Hematopoietic multipotent progenitor cell (in vitro differentiated cells): Measurements from ENCODE around the gene BSN. TPM values are rescaled to one million over a fixed set of nuclear protein-coding genes. Genes with fewer than 3 reads are reported as not detected.
A peak's percentile ranks its signal among the peaks of the same experiment; 100 is the strongest.

ENCODE experiments used
- DNase-seq, 3 donors: peaks; one replicate each; pipeline ENCODE4 v3.0.0-alpha.2; 2011 to 2015; ENCODE audit warnings: low read depth in 2 of 3, low spot score in 2 of 3
- total RNA-seq: library from RNA; depleted of rRNA; stranded (reverse); fragments of >200 nt; gene quantifications from one replicate; pipeline ENCODE4 v1.2.3, GENCODE V29; 2012

The BSN gene
- total RNA-seq, 1 donor = 0.27 TPM

DNA sequence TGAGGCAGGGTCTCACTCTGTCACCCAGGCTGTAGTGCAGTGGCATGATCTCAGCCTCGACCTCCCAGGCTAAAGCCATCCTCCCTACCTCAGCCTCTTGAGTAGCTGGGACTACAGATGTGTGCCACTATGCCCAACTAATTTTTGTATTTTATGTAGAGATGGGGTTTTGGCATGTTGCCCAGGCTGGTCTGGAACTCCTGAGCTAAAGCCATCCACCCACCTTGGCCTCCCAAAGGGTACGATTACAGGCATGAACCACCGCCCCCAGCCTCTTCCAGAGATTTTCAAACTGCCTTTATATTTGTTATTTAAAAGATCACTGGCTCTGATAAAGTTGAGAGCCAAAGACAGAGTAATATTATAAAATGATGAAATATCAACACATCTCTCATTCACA, 37.3 kb downstream of the BSN start:
- no peak for DNase-seq

DNA sequence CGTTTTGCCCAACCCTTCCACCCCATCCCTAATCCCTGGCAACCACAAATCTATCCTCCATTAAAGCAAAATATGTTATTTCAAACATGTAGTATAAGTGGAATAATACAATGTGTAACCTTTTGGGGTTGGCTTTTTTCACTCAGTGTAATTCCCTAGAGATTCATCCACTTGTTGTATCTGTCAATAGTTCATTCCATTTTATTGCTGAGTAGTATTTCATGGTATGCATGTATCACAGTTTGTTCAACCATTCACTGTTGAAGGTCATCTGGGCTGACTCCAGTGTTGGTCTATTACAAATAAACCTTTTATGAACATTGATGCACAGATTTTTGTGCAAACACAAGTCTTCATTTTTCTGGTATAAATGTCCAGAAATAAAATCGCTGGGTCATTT, 38.8 kb downstream of the BSN start:
- no peak for DNase-seq

DNA sequence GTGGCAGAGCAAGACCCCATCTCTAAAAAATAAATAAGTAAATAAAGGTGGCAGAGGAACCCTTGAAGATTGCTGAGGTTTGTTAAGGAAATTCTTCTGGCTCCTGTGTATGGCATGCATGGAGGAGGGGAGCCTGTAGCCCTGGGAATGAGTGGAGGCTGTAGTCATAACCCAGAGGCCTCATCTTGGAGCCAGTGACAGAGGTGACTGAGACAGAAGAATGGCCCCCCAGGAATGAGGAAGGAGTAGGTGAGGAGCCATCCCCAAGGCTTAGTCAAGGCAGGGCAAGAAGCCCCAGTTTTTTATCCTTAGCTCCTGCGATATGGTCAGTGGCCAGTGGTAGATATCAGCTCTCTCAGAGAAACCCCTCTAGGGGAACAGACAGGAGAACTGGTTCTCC, 46.5 kb downstream of the BSN start:
- DNase-seq = no peak

DNA sequence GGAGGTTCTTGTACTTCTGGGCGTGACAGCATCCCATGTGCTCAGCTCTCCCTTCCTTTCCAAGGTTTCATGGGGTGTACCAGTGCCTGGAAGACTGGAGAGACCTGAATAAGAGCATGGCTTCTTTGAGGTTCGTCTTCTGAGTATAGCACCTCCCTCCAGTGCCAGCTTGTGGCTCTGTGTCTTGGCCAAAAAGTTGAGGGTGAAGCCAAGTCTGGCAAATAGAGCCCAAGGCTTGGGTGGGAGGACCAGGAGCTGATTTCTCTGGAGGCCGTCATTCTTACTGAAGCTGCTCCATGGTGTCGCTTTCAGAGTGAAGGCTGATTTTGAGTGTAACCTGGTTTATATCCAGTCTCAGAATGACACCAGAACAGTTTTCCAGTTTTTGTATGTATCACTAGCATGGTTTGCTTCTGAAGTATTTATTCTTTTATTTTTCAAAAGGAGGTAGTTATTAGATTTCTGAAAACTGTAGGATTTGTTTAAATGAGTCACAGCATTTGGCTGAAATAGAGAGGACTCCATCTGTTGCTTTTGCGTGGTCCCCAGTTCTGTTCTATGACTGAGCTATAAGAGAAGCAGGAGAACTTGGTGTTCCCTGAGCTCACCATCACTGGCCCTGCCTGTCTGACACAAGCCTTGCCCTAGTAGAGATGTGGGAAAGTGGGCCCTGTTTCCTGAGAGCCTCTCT, 47.2 kb downstream of the BSN start:
- DNase-seq = no peak

DNA sequence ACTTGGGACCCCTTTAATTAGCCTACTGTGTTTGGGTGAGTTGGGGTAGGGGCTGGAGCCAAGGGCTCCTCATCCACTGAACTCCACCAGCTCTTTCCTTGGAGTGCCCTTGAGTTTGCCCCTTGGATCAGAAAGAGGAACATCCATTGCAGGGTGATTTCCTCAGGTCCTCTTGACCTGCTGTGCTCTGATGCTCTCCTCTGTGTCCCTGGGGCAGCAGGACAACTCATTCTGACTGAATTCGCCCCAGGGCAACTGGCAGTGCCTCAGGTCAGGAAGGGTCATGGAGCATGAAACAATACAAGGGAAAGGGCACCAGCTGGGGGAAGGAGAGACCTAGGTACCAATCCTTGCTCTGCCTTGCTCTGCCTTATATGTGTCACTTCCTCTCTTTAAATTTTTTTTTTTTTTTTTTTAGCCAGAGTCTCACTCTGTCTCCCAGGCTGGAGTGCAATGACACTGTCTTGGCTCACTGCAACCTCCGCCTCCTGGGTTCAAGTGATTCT, 47.8 kb downstream of the BSN start:
- DNase-seq = no peak

DNA sequence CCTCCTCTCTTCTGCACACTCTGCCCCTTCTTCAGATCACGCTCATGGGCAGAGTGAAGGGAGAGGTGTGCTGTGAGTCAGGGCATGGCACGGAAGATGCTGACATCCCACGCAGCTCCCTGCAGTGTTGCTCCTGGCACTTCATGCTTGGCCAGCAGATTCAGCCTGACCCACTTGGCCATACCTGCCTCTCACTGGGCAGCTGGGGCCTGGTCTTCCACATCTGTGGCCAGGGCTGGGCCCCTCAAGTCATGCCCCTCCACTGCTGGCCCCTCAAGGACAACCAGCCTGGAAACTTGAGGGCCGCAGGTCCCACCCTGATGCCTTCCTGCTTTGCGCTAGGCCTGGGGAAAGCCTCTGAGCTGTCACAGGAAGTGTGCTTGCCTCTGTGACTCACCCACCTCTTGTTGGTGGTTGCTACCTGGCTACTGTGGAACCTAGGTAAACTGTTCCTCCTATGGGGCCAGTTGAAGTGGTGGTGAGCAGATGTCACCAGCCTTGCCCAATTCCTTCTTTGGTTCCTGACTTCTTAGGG, 48.7 kb downstream of the BSN start:
- peak; percentile 11 to 18 (median 13) for DNase-seq

DNA sequence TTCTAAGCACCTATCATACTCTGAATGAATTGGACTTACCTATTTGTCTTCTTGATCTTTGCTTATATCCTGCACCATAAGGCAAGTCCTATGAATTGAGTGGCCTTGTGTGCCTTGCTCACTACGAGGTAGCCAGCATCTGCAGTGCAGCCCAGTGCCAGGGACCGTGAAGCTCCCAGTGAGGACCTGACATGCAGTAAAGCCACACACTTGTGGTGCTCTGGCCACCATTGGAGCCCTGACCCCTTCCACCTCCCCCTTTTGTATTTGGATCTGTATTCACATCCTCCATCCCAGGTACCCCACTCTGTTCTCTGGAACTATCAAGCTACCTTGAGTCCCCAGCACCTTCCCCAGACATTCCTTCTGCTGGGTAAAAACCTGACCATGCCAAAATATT, 52.1 kb downstream of the BSN start:
- no peak for DNase-seq

DNA sequence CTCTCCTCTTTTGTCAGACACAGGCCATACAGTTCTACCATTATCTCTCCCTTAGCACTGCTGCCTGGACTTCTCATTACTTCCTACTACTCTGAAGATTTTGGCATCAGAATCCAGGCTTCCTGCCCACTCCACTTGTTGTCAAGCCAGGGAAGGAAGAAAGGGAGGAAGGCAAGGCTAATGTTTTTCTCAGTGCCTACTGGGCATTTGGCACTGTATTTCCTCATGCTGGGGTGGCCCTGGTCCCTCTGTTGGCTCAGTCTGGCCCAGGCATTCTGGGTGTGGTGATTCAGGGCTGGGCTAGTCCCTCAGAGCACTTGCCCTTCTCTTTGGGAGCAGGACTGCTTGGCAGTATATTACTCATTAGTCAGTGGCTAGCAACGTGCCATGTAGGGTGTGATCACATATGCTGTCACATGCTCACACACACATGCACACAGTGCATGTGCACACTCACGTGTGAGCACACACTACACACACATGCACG, 52.9 kb downstream of the BSN start:
- DNase-seq = no peak

DNA sequence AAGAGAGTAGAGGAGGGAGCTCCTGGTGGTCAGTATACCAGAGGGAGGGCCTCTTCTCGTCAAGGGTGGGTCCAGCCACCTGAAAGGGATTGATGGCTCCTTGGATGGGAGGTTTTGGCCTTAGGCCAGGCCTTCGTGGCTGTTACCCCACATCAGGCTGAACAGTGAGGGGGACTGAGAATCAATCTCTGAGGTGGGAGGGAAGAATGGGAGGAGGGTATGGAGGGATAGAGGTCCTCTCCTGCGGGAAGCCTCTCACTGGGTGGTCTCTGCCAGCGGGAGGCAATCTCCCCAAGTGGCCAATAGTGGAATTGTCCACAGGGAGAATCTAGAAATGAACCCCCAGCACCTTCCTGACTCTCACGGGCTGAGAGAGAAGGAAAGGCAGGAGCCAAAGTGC, 53.5 kb downstream of the BSN start:
- DNase-seq = no peak

DNA sequence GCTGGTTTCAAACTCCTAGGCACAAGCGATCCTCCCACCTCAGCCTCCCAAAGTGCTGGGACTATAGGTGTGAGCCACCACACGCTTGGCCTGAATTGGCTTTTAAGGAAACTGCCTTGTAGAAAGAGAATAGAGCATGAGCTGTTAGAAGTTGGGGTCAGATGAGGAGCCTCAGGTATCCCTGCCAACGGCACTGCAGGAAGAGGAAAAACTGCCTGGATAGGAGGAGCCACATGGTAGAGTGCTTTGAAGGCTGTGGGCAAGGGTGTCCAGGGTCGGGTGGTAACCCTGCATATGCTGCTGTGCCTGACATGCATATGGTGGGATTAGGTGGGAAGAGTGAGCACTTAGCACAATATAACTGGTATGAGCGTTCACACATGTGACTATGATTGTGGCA, 55.0 kb downstream of the BSN start:
- DNase-seq = no peak

DNA sequence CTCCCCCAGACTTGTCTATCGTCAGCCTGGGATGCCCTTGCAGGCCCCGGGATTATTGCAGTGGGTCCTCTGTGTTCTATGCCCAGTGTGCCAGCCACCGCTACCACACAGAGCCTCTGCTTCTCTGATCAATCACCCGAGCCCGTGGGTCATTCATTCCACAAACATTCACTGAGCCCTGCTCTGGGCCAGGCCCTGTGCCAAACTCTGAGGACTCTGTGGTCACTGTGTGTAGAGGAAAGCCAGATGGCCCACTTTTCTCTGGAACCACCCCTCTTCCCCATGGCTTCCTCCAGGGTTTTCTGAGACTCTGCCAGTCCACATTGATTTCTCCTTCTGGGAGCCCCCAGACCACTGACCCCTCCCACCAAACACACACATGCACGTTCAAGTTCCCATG, 55.5 kb downstream of the BSN start:
- DNase-seq = no peak

DNA sequence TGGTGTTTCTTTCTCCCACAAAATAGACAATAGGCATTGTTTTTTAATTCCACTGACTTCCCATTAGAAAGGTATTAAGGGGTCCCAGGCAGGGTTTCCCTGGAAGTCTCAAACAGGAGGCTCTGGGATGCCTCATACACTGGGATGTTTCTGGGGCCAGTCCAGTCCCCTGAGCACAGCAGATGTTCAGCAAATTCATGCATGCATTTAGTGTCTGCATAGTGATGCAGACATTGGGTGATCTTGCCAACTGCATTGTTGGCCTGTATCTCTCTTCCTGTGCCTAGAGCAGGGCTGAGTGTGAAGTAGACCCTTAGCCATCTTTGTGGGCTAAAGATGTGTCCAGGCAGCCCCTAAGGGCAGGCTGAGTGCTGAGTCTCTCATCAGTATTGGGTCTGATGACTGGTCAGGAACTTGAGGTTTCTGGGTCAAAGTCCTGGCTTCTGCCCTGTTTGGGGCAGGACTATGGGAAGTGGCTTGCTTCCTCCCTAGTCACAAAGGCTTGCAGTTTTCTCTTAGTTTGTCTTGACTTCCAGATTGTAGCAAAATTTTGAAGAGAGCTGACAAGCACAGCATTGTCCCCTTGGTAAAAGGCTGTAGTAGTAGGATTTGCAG, 56.5 kb downstream of the BSN start:
- DNase-seq = no peak

DNA sequence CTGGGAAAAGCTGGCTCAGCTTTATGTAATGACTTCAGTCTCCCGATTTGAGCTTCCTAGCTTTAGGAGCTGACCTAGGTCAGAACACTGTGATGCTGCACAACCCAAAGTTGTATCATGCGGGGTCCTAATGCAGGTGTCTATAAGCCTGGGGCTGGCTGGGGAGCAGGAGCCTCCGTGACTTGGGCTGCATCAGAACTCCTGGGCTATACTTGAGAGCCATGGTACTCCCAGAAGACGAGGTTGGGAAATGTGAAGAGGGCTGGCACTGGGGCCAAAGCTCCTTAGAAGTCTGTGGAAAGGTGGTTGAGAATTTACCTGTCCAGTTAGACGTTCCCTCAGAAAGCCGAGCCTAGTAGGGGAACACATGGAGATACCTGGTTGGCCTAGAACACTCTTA, 57.0 kb downstream of the BSN start:
- no peak for DNase-seq

DNA sequence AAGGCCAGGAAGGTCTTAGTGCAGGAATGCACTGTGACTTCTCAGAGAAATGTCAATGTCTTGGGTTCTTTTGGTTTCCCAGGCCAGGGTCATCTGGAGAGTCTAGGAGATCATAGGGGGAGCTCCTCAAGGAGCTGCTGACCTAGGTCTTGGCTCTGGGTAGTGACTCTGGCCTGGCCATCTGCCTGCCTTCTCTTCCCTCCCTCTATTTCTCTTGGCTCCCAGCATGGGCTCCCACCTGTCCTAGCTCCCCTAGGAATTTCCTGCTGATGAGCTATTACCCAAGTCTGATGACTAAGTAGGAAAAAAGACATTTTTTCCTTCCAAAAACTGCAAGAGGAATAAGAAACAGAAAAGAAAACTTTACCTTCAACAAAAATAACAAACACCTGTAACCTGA, 57.4 kb downstream of the BSN start:
- no peak for DNase-seq

DNA sequence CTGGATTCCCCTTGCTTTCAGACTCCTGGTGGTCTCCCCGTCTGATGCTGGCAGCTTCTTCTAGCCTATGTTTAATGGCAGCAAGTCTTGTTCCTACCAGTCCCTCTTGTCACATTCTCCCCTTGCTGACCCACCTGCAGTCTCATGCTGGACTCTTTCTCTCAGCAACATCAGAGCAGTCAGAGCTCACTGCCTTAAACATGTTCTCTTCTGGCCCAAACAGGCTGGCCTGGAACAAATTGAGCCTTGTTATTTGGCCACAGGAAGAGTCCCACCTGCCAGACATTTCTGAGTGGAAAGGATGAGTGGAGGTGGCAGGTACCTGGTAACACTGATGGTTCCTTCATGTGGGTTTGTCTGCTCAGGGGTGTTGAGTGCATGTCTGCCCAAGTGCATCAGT, 60.7 kb downstream of the BSN start:
- DNase-seq = no peak

DNA sequence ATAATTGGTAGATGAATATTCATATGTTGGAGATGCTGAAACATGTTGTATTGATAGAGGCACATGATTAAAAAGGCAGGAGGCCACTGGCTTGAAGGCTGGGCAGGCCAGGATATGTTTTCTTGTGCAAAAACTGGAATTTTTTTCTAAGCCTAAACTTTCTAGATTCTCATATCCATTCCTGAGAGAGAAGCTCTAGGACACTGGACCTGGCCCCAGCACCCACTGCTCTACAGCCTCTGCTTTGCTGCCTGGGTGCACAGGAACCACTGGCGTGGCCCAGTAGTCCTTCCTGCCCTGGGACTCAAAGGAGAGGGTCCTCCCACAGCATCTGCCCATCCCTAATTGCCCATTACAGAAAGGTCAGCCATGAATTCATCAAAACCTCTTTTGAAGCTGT, 61.8 kb downstream of the BSN start:
- no peak for DNase-seq

DNA sequence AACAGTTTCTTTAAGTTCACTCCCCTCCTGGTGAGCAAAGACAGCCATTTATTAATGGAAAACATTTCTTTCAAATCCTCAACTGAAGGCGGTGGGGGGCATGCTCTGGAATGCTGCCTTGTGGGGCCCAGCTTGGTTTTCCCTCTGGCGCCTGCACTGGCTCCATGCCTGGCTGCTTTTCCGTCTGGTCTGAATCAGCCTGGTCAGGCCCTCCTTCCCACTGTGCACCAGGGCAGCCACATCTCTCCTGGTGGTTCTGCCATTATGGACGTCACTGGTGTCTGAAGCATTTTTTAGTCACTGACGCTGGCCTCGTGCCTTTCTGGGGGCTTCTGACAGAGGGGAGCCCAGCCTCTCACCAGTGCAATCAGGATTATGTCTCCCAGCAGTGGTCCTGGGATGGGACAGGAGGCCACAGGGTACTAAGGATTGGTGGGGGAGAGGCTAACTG, 62.2 kb downstream of the BSN start:
- no peak for DNase-seq

DNA sequence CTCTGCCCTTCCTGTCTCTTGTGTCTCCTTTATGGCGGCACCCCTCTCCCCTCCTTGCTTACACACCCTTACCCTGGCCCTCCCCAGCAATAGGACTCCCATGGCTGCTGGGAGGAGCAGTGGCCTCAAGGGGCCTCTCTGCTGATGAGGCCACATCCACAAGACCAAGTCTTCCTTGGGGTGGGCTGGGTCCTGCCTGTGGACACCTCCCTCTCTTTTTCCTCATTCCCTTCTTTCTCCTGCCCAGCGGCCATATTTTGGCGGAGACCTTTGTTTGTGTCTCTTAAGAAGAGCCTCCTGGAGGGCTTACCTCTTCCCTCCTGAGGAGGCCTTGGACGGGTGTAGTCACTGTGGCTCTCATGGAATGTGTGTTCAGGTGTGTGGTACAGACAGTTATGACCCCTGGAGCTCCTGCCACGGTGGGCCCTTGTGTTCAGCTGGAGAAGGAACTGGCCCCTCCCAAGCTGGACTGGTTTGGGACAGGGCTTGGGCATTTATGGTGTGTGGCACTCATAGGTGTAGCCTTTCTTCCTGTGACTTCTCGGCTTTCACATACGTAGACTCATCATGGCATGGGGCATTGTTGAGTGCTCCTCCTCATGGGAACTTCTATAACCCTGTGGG, 63.2 kb downstream of the BSN start:
- no peak for DNase-seq

DNA sequence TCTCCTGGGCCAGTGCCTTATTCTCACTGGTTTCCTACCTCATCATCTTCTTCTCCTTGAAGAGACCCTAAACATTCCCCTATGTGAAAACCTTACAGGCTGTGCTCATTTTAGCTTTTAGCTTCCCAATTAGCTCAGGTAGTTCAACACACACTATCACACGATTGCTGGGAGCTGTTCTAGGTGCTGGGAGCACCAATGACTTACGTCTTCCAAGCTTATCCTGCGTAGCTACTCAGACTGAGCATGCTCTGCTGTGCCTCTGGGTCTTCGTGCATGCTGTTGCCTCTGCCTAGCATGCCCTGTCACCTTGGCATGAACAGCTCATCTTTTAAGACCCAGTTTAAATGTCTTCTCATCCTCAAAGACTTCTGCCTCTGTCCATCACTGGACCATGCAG, 64.1 kb downstream of the BSN start:
- DNase-seq = no peak

DNA sequence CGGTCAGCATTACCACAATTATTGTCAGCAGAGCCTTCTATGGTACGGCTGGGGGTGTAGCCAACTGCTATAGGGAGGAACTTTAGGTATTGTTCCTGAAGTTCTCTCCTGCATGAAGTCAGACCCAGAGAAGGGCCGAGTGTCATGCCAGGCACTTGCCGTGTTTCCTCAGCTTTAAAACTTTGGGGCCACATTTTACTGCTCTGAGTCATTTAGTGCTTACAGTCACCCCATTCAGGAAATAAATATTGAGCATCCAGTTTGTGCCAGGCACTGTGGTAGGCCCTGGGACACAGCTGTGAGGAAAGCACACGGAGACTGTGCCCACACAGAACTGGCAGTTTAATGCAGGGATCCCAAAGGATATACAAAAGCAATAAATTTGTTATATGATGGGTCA, 65.4 kb downstream of the BSN start:
- no peak for DNase-seq

DNA sequence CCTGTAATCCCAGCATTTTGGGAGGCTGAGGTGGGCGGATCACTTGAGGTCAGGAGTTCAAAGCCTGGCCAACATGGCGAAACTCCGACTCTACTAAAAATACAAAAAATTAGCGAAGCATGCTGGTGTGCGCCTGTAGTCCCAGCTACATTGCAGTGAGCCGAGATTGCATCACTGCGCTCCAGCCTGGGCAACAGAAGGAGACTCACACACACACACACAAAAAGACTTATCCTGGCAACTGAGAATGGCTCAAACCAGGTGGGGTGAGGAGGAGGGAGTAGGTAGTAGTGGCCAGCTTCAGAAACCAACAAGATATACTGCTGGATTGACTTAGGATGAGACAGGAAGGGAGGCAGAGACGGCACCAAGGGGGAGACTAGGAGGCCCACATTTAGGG, 66.5 kb downstream of the BSN start:
- no peak for DNase-seq

DNA sequence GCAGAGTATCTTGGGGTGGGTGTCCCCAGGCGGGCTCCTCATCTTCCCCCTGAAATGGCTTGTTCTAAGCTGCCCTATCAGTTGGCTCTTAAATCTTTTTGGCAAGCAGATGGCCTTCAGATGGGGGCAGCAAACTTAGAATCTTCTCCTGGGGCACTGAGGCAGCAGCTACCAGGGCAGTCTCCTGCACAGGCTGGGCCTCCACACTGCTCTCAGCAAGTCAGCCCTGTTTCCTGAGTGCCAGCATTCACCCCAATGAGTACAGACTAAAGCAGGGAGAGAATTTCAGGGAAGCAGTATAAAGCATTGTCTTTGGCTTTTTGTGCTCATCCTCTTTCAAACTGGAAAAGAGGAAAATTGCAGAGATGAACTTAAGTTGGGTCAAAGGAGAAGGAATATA, 68.8 kb downstream of the BSN start:
- no peak for DNase-seq
